Right lobe of liver (tissue), 4 donors: Measurements from ENCODE around the gene METTL23.

ENCODE experiments used
- CTCF ChIP-seq, 4 donors: fragments of 200-600 bp in 3 of 4; fragments of 450-650 bp in 1 of 4; IDR thresholded peaks; one replicate each; pipeline versions ENCODE4 v1.5.1 to v1.8.0; 2016 to 2022; ENCODE audit warnings: antibody characterized with exemption in 4 of 4, mild to moderate bottlenecking in 2 of 4
- POLR2A ChIP-seq: fragments of 450-650 bp; IDR thresholded peaks from one replicate; pipeline ENCODE4 v1.6.1; 2017; ENCODE audit warnings: antibody characterized with exemption, mild to moderate bottlenecking
- donor health status: DM: no; HTN: no; CAD: no.
- donor health status: DM: no; HTN: no; CAD: no.
- donor health status: DM: no; HTN: yes; CAD: no.

- no peak for TF ChIP-seq CTCF (IDR thresholded peaks at IDR 0.05)
- TF ChIP-seq POLR2A: no peak
Observed at GRCh38 chr17:76704805-76705204, 21.8 kb upstream of the METTL23 start.
